HG02642 (cell line): Measurements from ENCODE around the gene SMTNL2.
"Not testable (repeated sequence)": the region's sequence is repeated elsewhere in the genome, so short reads cannot be mapped to it uniquely, and the experiment has no call there.

ENCODE experiments used
- ATAC-seq: cut with Tn5 transposase; IDR thresholded peaks from one replicate; pipeline ENCODE4 v1.9.1; 2021; ENCODE audit warnings: mild to moderate bottlenecking; ENCODE audit not compliant: unreplicated experiment, poor library complexity

SMTNL2 gene

DNA sequence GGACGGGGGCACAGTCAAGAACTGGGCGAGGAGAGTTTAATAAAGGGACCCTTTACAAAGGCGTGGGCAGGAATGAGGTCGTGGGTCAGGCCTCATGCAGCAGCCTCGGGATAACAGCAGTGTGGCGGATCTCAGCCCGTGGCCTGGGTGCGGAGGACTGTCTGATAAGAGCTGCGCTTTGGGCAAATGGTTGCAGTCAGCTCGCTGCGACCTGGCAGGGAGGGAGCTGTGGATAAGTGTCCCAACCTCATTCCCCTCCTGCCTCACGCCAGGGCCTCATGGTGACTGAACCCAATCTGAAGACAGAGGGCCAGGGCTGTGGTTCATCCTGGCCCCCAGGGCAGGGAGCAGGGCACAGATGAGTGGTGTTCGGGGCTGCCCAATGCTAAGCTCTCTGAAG is 13.6 kb downstream of the SMTNL2 start:
- no peak for ATAC-seq

DNA sequence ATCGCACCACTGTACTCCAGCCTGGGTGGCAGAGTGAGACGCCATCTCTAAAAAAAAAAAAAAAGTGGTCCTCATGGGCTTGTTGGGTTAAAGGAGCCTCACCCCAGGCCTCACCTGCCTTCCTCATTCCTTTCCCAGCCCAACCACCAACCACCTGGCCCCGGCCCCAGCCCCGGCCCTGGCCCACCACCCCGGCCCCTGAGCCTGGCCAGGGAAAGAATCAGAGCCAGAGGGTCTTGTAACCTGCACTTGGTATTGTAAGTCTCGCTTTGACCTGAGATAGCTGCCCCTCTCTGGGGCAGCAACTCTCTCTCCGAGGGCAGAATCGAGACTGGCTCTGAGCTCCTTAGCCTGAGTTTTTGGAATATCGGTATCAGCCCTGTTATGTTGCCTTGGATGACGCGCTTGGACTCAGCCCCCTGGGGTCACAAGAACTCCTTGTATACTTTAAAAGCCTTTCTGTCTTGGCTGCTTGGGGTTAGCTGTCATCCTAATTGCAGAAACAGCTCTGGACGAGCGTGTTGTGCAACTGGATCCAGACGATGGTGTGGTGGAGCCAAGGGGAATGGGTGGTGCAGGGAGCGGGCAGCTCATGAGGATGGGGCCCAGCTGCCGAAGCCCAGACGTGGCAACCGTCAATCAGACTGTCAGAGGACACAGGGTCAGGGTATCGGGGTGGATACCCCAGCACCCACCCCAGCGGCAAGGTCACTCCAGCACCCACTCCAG is 14.6 kb downstream of the SMTNL2 start:
- ATAC-seq, result no peak

DNA sequence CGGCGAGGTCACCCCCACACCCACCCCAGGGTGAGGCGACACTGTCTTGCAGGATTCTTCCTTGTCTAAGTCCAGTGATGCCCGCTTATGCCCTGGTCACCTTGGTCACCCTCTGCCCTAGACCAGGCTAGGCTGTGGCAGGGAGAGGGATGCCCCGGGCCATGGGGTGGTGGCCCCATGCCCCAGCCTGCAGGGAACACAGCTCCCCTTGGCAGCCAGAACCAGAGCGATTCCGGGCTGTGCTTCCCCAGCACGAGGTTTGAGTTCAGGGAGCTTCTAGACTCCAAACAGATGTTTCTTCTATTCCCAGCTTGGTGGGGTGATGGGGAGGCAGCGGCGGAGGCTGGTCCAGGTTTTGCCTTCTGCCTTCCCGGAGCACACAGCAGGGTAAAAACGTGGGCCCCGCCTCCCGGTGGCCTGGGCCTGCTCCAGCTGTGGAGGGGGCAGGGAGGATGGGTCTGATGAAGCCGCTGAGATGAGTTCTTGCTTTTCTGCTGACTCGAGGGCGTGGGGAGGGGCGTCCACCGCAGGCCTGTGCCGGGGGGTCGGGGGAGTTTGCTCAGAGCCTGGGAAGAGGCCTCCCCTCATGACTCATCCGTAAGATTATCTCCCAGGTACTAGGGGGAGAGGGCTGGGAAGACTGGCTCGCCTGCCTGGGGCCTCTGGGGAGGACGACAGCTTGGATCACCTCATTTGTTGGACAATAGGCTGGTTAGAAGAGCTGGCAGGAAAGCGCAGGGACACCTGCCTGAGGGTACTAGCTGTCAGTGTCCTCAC is 15.4 kb downstream of the SMTNL2 start:
- no peak for ATAC-seq

DNA sequence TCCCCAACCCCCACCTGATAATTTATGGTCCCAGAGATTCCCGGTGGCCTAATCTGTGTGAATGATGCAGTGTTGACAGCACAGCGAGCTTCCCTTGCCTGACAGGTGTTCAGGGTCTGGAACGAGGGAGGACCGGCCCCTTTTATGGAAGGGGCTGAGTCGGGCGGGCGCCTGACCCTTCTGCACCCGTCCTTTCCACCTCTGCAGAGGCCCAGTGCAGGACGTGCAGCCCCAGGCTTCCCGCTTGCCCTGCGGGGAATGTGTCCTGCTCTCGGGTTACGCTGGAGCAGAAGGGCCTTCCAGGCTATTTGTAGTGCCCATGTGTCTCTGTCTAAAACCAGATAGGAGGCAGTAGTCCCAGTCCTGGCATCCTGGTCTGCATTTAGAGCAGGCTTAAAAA is 16.2 kb downstream of the SMTNL2 start:
- ATAC-seq, result no peak

DNA sequence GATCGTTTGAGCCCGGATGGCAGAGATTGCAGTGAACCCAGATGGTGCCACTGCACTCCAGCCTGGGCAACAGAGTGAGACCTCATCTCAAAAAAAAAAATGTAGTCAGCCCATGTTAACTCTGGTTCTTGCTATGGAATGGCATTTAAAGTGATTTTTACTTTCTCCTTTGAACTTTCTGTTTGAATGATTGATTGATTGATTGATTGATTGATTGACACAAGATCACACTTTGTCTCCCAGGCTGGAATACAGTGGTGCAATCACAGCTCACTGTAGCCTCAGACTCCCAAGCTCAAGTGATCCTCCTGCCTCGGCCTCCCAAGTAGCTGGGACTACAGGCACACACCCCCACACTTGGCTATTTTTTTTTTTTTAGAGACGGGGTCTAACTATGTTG is 17.0 kb downstream of the SMTNL2 start:
- ATAC-seq, result no peak

DNA sequence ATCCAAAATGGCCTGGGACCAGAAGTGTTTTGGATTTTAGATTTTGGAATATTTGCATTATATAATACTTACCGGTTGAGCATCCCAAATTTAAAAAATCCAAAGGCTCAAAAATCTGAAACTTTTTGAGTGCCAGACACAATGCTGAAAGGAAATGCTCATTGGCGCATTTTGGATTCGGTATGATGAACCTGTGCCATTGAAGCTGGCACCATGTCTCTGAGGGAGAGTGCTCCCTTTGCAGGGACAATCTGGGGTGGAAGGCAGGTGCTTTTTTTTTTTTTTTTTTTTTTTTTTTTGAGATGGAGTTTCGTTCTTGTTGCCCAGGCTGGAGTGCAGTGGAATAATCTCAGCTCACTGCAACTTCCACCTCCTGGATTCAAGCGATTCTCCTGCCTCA is 17.7 kb downstream of the SMTNL2 start:
- ATAC-seq, result no peak

DNA sequence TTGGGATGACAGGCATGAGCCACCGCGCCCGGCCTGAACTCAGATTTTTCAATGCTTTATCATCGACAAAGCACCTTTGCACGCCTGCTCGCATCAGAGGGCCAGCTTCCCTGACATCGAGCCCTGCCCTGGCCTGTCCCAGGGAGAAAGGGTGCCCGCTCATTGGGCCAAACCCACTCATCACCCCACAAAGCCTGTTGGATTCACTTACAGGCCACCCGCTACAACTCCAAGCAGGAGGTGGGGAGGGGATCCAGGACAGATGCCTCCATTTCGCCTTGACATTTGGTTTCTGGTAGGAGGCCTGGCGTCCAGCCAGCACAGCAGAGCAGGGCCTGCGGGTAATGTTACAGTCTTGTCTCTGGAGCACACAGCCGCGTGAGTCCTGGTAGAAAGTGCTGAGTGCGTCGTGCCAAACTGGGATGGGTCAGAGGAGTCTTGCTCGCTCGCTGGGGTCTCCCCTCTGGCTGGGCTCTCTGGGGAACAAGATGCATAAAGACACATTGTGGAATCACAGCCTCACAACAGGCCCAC is 19.8 kb downstream of the SMTNL2 start:
- no peak for ATAC-seq

DNA sequence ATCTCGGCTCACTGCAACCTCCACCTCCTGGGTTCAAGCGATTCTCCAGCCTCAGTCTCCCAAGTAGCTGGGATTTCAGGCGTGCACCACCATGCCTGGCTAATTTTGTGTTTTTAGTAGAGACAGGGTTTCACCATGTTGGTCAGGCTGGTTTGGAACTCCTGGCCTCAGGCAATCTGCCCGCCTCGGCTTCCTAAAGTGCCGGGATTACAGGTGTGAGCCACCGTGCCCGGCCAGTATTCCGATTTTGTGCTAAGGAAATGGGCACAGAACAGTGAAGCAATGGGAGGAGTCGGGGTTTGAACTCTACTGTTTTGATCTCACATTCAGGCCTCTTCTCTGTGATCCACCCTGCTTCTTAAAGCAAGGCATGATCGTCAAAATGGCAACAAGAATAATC is 20.4 kb downstream of the SMTNL2 start:
- not testable (repeated sequence) for ATAC-seq

DNA sequence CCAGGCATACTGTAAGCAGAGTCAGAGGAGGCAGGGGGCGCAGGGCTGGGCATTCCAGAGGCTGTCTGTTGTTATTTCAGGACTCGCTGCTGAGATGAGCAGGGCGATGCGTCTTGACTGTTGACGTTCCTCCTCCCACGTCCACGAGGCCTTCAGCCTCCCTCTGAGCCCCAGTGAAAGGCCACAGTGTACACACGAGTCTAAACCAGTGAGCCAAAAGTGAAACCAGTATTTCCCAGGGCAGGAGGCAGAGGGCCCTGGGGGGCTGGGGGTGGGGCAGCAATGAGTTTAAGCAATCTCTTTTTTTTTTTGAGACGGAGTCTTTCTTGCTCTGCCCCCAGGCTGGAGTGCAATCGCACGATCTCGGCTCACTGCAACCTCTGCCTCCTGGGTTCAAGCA is 21.5 kb downstream of the SMTNL2 start:
- no peak for ATAC-seq

DNA sequence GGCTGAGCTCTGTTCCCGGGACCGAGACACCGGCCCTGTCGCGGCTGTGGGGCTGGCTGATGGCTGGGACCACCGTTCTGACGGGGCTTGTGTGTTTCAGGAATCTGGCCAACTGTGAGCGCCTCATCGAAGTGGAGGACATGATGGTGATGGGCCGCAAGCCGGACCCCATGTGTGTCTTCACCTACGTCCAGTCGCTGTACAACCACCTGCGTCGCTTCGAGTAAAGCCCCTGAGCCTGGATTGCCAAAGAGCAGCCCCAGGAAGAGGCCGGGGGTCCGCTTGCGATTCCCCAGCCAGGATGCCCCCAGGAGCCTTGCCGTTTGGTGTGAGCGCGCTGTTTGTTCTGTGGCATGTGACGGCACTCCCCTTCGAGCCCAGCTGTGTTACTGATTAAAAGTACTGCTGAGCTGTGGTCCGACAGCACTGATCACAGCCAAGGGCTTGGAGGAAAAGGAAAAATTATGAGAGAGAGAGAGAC is 23.0 kb downstream of the SMTNL2 start:
- no peak for ATAC-seq

DNA sequence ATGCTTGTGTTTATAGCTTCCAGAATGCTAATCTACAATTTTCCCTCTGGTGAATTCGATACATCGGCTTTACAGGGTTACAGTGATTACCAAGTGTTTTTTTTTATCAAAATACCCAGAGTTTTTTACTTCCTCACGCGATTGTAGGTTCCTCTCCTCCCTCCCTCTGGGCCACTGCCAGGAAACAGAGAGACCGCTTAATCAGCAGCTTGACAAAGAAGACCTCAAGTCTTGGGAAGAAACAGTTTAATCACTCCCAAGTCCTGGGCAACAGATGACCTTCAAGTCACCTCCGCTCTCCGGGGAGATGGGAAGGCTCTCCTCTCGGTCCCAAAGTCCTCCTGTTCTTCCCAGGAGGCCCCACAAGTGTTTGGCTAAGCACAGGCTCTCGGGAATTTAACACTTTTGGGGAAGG is 23.5 kb downstream of the SMTNL2 start:
- ATAC-seq, result no peak

DNA sequence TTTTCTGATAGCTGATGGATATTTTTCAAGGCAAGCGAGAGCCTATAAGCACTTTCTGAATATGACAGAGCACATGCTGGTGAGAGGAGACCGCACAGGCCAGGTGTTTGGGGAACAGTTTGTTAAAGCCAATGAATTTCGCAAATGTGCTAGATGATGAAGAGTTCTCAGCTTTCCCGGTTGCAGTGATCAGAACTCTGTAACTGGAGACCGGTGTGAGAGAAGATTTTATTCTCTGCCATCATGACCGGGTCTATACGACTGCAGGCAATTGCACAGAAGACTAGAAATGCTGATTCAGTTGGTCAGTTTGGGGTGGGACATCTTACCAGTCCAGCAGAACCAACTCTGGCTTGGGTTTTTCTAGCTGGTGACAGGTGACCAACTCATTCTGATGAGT is 25.4 kb downstream of the SMTNL2 start:
- no peak for ATAC-seq

DNA sequence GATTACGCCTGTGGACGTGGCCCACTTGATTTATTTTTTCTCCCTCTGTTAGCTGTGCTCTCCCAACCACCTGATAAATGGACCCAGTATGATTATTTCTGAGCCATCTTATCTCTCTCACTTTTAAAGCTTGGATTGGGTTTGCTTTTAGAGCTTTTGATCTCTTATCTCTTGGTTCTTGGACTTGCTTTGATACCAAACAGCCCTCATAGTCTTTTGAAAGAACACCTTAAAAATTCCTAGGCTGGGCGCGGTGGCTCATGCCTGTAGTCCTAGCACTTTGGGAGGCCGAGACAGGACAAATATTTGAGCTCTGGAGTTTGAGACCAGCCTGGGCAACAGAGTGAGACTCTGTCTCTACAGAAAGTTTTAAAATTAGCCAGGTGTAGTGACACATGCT is 25.8 kb downstream of the SMTNL2 start:
- no peak for ATAC-seq

DNA sequence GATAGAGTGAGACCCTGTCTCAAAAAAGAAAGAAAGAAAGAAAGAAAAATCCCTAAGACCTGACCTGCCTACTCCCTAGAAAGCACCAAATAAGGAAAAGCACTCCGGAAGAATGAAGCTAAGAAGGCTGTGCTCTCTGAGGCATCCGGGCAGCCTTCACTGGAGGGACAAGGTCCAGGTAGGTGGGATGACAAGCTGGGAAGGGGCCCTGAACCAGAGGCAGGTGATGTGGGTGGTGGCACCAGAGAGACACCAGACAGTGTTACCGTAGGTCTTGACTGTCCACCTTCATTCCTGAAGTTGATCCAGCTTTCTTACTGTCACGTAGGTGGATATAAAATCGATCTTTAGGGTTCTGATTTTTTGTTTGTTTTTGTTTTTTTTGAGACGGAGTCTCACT is 26.3 kb downstream of the SMTNL2 start:
- ATAC-seq, result no peak

DNA sequence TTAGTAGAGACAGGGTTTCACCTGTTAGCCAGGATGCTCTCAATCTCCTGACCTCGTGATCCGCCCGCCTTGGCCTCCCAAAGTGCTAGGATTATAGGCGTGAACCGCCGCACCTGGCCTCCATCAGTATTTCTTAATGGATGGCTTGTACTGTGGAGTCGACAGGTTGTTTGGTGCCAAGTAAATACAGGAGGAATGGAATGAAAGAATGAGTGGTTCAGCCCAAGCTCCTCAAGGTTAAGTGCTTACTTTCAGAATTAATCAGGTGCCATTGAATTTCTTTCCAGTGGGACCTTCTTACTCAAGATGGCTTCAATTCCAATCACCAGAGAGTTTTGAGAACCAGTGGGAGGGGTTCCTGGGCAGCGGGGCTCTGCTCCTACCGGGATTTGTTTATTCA is 32.1 kb downstream of the SMTNL2 start:
- no peak for ATAC-seq

DNA sequence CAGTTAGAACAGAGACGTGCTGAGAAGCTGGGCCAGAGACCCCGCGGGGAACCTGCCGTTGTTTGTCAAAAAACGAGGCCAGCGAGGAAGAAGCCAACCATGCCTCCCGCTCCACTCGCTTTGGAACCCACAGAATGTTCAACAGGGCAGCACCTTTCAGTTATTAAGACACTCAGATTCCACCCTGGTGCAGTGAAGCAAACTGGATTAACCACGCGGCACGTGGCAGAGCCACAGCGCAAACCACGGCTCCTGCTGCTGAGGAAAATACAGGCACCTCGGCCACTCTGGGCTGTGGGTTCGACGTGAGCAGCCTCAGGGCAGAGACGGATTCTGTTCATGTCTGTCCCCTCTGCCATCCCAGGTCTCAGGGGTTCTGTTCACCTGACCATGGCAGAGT is 32.8 kb downstream of the SMTNL2 start:
- ATAC-seq, result no peak

DNA sequence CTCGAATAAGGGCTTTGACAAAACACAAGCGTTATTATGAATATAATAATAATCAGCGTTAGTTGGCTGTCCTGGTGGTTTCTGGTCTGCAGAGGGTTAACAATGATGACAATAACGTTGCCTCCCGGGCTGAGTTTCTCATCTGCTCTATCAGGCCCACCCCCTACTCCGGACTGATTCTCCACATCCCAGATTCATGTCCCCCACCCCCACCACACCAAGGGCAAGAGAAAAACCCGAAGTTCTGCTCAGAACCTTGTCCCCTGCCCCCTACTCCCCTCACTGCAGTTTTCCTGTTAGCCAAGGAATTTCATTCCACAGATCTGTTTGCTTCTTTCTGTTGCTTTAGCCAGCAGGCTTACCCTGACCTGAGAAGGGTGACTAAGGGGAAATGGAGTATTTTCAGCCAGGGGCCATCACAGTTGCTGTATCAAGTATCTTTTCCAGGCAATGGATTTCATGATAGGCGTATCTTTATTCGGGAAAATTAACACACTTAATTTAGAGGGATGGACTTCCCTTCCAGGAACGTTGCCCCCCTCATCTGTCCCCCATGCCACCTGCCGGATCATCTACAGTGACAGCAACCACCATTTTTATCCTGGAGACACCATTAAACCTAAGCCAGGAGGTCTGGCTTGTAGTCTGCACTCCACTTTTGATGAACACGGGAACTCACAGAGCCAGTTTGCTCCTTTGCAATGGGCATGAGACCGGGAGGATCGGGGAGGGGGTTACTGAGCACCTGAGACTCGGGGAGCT is 33.4 kb downstream of the SMTNL2 start:
- ATAC-seq, result no peak

DNA sequence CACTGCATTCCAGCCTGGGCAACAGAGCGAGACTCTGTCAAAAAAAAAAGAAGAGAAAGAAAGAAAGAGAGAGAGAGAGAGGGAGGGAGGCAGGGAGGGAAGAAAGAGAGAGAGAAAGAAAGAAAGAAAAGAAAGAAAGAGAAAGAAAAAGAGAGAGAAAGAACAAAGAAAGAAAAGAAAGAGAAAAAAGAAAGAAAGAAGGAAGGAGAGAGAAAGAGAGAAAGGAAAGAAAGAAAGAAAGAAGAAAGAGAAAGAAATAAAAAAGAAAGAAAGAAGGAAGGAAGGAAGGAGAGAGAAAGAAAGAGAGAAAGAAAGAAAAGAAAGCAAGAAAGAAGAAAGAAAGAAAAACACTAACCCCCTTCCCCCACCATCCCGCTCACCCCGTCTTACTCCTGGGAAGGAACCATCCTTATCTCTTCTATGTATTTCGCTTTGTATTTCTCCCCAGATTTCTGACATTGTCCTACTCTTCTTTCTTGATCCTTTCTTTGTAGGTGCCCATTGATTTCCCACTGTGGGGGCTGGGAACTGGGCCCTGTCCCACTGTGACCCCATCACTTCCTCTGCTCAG is 36.3 kb downstream of the SMTNL2 start:
- no peak for ATAC-seq

DNA sequence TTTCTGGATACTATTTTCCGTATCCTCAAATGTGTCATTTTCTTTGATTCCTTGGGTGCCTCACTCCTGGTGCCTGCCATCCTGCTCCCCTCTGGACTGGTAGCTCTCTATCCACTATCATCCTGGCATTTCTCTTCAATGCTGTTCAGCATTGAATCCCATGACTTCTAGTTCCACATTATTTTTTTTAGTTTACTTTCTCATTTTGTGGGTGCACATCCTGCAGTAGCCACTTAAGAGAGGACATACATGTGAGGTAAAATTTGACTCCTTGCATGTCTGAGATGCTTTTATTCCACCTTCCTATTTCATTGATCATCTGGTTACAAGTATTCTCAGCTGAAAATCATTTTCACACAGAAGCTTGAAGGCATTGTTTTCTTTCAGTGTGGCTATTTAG is 38.0 kb downstream of the SMTNL2 start:
- ATAC-seq, result no peak

DNA sequence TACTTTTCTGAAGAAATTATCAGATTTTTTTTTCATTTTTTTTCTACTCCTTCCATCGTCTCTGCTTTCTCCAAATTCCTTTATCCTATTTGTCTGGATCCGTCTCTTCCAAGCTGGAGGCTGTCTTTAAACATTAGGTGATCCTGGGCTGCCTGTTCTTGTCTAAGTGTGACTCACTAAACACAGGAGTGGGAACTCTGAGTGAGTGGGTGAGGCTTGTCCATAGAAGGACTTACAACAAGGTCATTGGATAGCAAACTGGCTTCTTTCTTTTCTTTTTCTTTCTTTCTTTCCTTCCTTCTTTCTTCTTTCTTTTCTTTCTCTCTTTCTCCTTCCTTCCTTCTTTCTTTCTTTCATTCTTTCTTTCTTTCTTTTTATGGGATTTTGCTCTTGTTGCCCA is 38.9 kb downstream of the SMTNL2 start:
- ATAC-seq, result no peak
